NCI-H345 (cell line): Measurements from ENCODE around the gene INAFM2.

Experiments used
- DNase-seq: peaks from one replicate; lab custom pipeline; 2025; lab: John Stamatoyannopoulos, UW

Gene INAFM2

DNA sequence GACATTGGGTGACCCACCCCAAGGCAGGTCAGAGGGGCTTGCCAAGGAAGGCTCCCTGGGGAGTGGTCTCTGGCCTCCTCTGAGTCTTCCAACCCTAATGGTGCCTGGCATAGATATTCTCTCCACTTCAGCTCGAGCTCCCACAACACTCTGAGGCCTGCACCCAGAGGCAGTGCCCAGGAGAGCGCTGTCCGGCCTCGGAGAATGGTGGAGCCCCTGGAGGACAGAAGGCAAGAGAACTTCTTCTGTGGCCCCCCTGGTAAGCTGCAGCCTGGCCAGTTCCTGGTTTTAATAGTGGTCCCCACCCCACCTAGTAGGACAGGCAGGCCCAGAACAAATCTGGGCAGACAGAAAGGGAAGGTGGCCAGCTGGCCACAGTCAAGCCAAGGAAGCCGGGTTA is 41.5 kb downstream of the INAFM2 start:
- no peak for DNase-seq

GRCh38 chr15:40365624-40366456 is 42.3 kb downstream of the INAFM2 start:
- DNase-seq, result no peak

DNA sequence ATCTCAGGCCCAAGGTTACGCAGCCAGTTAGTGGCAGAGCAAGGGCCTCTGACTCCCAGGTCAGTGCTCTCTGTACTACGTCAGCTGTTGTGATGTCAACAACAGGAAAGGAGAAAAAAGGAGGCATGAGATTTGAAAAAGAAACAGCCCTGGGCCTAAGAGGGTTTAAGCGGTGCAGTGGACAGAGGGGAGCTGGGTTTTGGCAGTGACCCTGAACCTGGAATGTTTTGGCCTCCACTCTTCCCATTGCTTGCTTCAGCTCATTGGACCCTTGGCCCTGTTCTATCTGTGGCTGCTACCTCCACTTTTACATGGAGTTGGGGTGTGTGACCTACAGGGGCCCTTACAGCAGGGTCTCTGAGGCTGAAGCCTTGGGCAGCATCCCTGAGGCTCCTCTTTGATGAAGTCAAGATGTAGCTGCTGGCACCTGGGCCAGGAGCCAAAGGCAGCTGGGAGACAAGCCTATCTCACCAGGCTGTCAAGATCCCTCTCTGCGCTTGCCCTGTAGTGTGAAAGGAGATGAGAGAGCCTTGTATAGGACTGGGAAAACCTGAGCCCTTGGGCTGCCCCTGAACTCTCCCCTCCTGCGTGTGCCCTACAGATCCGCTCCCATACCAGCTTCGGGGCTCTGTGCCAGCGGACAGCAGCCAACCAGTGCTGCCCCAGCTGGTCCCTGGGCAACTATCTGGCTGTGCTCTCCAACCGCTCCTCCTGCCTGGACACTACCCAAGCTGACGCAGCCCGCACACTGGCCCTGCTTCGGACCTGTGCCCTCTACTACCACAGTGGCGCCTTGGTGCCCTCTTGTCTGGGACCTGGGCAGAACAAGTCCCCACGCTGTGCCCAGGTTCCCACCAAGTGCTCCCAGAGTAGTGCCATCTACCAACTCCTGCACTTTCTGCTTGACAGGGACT is 43.2 kb downstream of the INAFM2 start:
- no peak for DNase-seq

DNA sequence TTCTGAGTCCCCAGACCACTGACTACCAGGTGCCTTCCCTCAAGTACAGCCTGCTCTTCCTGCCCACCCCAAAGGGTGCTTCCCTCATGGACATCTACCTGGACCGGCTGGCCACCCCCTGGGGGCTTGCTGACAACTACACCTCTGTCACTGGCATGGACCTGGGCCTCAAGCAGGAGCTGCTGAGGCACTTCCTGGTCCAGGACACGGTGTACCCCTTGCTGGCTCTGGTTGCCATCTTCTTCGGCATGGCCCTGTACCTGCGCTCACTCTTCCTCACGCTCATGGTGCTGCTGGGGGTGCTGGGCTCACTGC is 43.8 kb downstream of the INAFM2 start:
- DNase-seq, result no peak

- DNase-seq, result no peak
Measured at GRCh38 chr15:40367686-40368611, 44.5 kb downstream of the INAFM2 start.

- DNase-seq, result no peak
Measured at GRCh38 chr15:40368719-40369473, 45.4 kb downstream of the INAFM2 start.

DNA sequence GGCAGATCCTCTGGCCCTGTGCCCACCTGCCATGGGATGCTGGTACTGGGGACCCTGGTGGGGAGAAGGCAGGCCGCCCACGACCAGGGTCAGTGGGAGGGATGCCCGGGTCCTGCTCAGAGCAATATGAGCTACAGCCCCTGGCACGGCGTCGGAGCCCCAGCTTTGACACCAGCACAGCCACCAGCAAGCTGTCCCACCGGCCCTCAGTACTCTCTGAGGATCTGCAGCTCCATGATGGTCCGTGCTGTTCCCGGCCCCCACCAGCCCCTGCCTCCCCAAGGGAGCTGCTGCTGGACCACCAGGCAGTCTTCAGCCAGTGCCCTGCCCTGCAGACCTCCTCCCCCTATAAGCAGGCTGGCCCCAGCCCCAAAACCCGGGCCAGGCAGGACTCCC is 46.0 kb downstream of the INAFM2 start:
- no peak for DNase-seq

DNA sequence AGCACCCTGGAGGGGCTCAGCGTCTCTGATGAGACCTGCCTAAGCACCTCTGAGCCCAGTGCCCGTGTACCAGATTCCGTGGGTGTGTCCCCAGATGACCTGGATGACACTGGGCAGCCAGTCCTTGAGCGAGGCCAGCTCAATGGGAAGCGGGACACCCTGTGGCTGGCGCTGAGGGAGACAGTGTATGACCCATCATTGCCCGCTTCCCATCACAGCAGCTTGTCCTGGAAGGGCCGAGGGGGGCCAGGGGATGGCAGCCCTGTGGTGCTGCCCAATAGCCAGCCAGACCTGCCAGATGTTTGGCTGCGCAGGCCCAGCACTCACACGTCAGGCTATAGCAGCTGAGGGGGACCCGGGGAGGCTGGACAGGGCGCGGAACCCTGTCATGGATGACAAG is 46.5 kb downstream of the INAFM2 start:
- no peak for DNase-seq

DNA sequence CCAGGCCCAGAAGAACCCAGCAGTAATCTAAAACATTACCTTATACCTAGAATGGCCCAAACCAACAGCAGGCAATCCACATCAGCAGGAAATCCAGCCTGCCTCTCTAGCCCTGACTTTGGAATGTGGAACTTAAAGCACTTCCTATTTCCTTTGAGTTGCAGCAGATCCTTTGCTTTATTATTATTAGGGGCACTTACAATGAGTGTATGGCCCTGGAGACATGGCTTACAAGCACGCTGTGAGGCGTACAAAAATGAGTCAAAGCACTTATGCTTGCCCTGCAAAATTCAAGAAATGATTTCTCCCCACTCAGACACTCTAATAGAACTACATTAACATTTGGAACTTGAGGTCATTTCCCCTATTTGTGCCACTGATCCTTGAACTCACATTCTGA is 49.5 kb downstream of the INAFM2 start:
- DNase-seq, result no peak
